Activated CD8-positive, alpha-beta memory T cell treated with anti-CD3 and anti-CD28 coated beads, Interleukin-2, amount 50 U/mL, for 24 hours (primary cell): ENCODE results near the gene SH2D3C.
A peak's percentile ranks its signal among the peaks of the same experiment; 100 is the strongest.

ENCODE experiments used
- DNase-seq: peaks from one replicate; pipeline ENCODE4 v3.0.0-alpha.2; 2020; ENCODE audit errors: extremely low read depth

SH2D3C gene

GRCh38 chr9:127698985-127699670, 79.3 kb downstream of the SH2D3C start:
- peak; percentile 79 for DNase-seq

- no peak for DNase-seq
Measured at GRCh38 chr9:127698386-127698785, 80.1 kb downstream of the SH2D3C start.

GRCh38 chr9:127697575-127697974, 80.9 kb downstream of the SH2D3C start:
- DNase-seq, result no peak

- DNase-seq, result no peak
Measured at GRCh38 chr9:127694890-127695720, 83.4 kb downstream of the SH2D3C start.

- no peak for DNase-seq
Measured at GRCh38 chr9:127693697-127694096, 84.8 kb downstream of the SH2D3C start.

- no peak for DNase-seq
Measured at GRCh38 chr9:127693143-127693542, 85.3 kb downstream of the SH2D3C start.

DNA sequence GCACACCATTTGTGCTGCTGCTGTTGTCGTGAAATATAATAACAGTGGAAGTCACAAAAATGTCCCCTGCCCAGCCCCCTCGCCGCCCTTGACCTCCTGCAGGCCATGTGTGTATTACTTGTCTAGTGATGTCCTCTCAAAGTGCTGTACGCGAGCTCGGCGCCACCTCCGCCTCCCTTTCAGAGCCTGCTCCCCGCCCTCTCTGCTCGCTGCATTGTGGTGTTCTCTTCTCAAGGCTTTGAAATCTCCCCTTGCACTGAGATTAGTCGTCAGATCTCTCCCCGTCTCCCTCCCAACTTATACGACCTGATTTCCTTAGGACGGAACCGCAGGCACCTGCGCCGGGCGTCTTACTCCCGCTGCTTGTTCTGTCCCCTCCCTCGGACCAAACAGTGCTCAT, 86.4 kb downstream of the SH2D3C start:
- DNase-seq, result no peak

GRCh38 chr9:127690735-127691134, 87.7 kb downstream of the SH2D3C start:
- DNase-seq, result no peak

- no peak for DNase-seq
Measured at GRCh38 chr9:127689329-127690000, 89.0 kb downstream of the SH2D3C start.
